PC-9 (cell line): Measurements from ENCODE around the gene MCC. TPM values are rescaled to one million over a fixed set of nuclear protein-coding genes. Genes with fewer than 3 reads are reported as not detected.

ENCODE experiments used
- BruUV-seq: library from RNA; stranded (reverse); fragments of 400-500 nt; replicated peaks from 2 replicates; lab custom pipeline; 2021; lab: Mats Ljungman, UMichigan
- CTCF ChIA-PET: fragments of 300-600 bp; sonication (Branson Sonifier 250); formaldehyde crosslinking; loops from one replicate; lab custom pipeline; 2022; ENCODE audit warnings: antibody characterized with exemption; lab: Charles Lee
- POLR2A ChIA-PET: fragments of 300-600 bp; sonication (Branson Sonifier 250); formaldehyde crosslinking; loops from one replicate; lab custom pipeline; 2022; ENCODE audit warnings: antibody characterized with exemption; ENCODE audit not compliant: unreplicated experiment; lab: Charles Lee
- DNase-seq, 2 experiments: peaks; one replicate each; pipeline versions ENCODE4 v3.0.0 to v3.0.0-alpha.2; 2015 to 2022; ENCODE audit warnings: mixed read lengths in 1 of 2
- H2AFZ ChIP-seq: fragments of 200-600 bp; sonication (generic); 2 replicates; pipeline ENCODE4 v1.8.1; 2017; ENCODE audit warnings: antibody characterized with exemption
- H3F3A ChIP-seq: fragments of 200-600 bp; sonication (generic); 2 replicates; pipeline ENCODE4 v1.8.1; 2017; ENCODE audit warnings: antibody characterized with exemption, mild to moderate bottlenecking, low read depth; ENCODE audit not compliant: insufficient read depth
- H3K27ac ChIP-seq: fragments of 200-600 bp; sonication (generic); 2 replicates; pipeline ENCODE4 v1.6.1; 2016; ENCODE audit warnings: mixed run types
- H3K27me3 ChIP-seq: fragments of 200-600 bp; sonication (generic); 2 replicates; pipeline ENCODE4 v1.6.1; 2016; ENCODE audit warnings: low read depth, mixed run types; ENCODE audit not compliant: insufficient read depth
- H3K36me3 ChIP-seq: fragments of 200-600 bp; sonication (generic); 2 replicates; pipeline ENCODE4 v1.6.1; 2016; ENCODE audit warnings: low read depth, mixed run types
- H3K4me1 ChIP-seq: fragments of 200-600 bp; sonication (generic); replicated peaks from 2 replicates; pipeline ENCODE4 v1.6.1; 2016; ENCODE audit warnings: mixed run types; ENCODE audit not compliant: insufficient read depth
- H3K4me2 ChIP-seq: fragments of 200-600 bp; sonication (generic); 2 replicates; pipeline ENCODE4 v1.6.1; 2017; ENCODE audit warnings: mixed run types
- H3K4me3 ChIP-seq: fragments of 200-600 bp; sonication (generic); 2 replicates; pipeline ENCODE4 v1.6.1; 2016; ENCODE audit warnings: mixed run types
- H3K79me2 ChIP-seq: fragments of 200-600 bp; sonication (generic); 2 replicates; pipeline ENCODE4 v1.6.1; 2017; ENCODE audit warnings: low read depth, mixed run types
- H3K9me2 ChIP-seq: fragments of 200-600 bp; sonication (generic); 2 replicates; pipeline ENCODE4 v1.8.1; 2017; ENCODE audit warnings: mild to moderate bottlenecking; ENCODE audit not compliant: insufficient read depth
- H3K9me3 ChIP-seq: fragments of 200-600 bp; sonication (generic); 2 replicates; pipeline ENCODE4 v1.8.1; 2016; ENCODE audit warnings: low read depth; ENCODE audit not compliant: insufficient read depth
- H4K20me1 ChIP-seq: fragments of 200-600 bp; sonication (generic); 2 replicates; pipeline ENCODE4 v1.8.1; 2017; ENCODE audit not compliant: insufficient read depth
- EZH2 ChIP-seq: fragments of 200-600 bp; sonication (generic); IDR thresholded peaks from 2 replicates; pipeline ENCODE4 v1.8.0; 2017; ENCODE audit warnings: antibody characterized with exemption, low read depth
- intact Hi-C: fragments of 100-400 bp; cut with micrococcal nuclease; formaldehyde crosslinking; loops from one replicate; pipeline ENCODE4 v1.10.0; 2022; ENCODE audit not compliant: unreplicated experiment
- total RNA-seq: library from RNA; stranded (reverse); gene quantifications from 2 replicates; pipeline ENCODE4 v1.2.3, GENCODE V29; 2021
- TF ChIP-seq, protein P1 (sequence below): fragments of 200-600 bp; sonication (generic); conservative IDR thresholded peaks from 2 replicates; pipeline ENCODE4 v1.6.1; 2017; ENCODE audit warnings: mixed run types, antibody characterized with exemption, mild to moderate bottlenecking, moderate library complexity

MCC gene
- total RNA-seq, 1 experiment from 2014 or later = 2.5 TPM

DNA sequence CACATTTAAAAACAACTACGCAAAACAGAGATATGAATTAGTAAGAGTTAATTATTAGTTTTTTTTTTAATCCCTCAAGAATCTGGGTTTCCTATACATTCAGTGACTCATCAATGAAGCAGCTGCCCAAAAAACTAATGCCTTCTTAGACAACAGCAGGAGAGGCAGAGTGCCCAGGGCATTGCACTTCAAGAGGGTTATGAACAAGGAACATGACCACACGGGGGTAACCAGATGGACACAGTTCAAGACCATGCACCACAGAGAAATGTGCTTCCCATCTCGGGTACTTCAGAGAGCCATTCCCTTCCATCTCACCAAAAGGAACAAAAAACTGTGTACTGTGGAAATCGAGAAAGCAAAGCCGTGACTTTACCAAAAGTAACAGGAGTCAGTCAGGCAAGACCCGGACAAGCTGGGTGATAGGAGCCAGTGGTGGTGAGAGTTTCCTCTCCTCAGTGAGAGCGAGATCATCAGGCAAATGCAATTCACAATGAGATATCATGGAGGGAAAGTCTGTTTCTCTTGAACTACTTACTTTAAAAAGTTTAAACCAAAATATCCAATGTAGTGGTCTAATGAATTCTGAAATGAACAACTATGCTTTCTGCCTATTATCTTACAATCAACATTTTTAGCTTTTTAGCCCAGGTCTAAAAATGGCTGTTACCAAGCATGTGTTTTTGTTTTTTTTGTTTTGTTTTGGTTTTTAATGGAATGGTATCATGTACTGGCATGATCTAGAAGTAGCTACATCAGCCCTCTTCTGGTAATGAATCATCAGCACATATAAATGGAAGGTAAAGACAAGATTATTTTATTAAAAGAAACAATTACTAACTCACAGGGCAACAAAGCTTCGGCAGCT, 245.5 kb downstream of the MCC start:
- no TSS peak for BruUV-seq
- Histone ChIP-seq H2AFZ (no peak overlapping the region), H3K27me3 (no peaks in the 10 kb centered on the region), H3K9me2 (no peaks in the 10 kb centered on the region), H3F3A (no peaks in the 10 kb centered on the region), H3K36me3 (no peaks in the 10 kb centered on the region), H3K4me1 (no peaks in the 10 kb centered on the region), H3K4me3 (no peak overlapping the region), H4K20me1 (no peaks in the 10 kb centered on the region), H3K9me3 (no peaks in the 10 kb centered on the region), H3K4me2 (no peak overlapping the region), H3K79me2 (no peaks in the 10 kb centered on the region), H3K27ac (no peak overlapping the region)
- CTCF ChIA-PET = no interaction called here
- intact Hi-C loops = no loop called here
- no peak for DNase-seq
- no peak for TF ChIP-seq EZH2
- TF ChIP-seq, protein P1, sequence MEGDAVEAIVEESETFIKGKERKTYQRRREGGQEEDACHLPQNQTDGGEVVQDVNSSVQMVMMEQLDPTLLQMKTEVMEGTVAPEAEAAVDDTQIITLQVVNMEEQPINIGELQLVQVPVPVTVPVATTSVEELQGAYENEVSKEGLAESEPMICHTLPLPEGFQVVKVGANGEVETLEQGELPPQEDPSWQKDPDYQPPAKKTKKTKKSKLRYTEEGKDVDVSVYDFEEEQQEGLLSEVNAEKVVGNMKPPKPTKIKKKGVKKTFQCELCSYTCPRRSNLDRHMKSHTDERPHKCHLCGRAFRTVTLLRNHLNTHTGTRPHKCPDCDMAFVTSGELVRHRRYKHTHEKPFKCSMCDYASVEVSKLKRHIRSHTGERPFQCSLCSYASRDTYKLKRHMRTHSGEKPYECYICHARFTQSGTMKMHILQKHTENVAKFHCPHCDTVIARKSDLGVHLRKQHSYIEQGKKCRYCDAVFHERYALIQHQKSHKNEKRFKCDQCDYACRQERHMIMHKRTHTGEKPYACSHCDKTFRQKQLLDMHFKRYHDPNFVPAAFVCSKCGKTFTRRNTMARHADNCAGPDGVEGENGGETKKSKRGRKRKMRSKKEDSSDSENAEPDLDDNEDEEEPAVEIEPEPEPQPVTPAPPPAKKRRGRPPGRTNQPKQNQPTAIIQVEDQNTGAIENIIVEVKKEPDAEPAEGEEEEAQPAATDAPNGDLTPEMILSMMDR = no peak
- POLR2A ChIA-PET = no interaction called here

DNA sequence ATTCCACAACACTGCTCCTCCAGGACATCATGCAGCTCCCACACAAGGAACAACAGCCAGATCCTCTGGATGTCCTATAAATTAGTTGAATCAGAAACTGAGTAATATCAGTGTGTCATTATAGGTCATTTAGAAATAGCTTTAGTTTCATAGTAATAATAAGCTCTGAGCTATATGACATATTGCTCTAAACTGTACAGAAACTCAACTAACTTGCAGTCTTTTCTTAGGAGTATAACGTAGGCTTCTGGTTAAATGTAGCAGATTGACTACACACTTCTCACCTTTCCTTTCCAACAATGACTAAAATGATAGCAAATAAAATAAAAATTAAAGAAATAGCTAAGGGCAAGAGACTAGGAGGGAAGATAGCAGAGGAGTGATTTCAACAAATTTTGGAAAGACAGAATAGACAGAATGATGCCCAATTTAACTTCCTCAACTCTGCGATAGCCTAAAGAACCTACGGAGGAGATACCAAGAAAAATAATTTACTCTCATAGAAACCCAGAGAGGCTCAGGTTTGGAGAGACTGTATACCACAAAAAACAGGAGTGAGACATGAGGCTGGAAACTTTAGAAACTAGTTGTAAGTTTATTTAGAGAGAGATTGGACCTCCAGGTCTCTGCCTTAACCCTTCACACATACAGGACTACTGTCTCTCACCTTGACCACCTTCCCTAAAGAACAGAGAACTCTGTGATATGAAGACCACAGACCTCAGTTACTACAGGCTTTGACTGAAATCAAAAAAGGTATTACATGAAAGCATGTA, 247.1 kb downstream of the MCC start:
- Histone ChIP-seq H3K27ac (no peak overlapping the region), H3K4me1 (no peaks in the 10 kb centered on the region), H4K20me1 (no peaks in the 10 kb centered on the region), H3K9me3 (no peaks in the 10 kb centered on the region), H3K9me2 (no peaks in the 10 kb centered on the region), H3F3A (no peaks in the 10 kb centered on the region), H3K79me2 (no peaks in the 10 kb centered on the region), H3K4me3 (no peak overlapping the region), H3K36me3 (no peaks in the 10 kb centered on the region), H3K4me2 (no peak overlapping the region), H2AFZ (no peak overlapping the region), H3K27me3 (no peaks in the 10 kb centered on the region)
- CTCF ChIA-PET = no interaction called here
- intact Hi-C loops = no loop called here
- POLR2A ChIA-PET = no interaction called here
- DNase-seq = no peak
- TF ChIP-seq EZH2 = no peak
- TF ChIP-seq, protein P1 = no peak
- BruUV-seq = no TSS peak

DNA sequence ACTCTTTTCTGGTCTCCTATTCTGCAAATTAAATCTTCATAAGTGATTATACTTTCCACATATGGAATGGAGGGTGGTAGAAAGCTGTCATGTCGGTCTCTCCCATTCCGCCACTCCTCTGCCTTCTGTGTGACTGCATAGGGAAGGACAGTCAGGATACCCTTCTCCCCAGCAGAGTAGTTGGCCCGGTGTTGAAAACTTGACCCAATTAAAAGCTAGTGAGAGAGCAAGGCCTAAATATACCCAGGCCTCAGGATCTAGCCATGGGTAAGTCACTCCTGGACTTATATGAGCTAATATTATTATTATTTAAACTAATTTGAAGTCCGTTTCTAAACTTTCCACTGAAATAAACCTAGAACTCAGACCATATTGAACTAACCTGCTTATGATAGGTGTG, 248.2 kb downstream of the MCC start:
- Histone ChIP-seq H3K4me1 (no peaks in the 10 kb centered on the region), H3K27me3 (no peaks in the 10 kb centered on the region), H3K9me3 (no peaks in the 10 kb centered on the region), H2AFZ (no peak overlapping the region), H3K9me2 (no peaks in the 10 kb centered on the region), H3K36me3 (no peaks in the 10 kb centered on the region), H3K4me2 (no peak overlapping the region), H4K20me1 (no peaks in the 10 kb centered on the region), H3F3A (no peaks in the 10 kb centered on the region), H3K4me3 (no peak overlapping the region), H3K27ac (no peak overlapping the region), H3K79me2 (no peaks in the 10 kb centered on the region)
- BruUV-seq = no TSS peak
- TF ChIP-seq EZH2 = no peak
- TF ChIP-seq, protein P1 = no peak
- ChIA-PET POLR2A (no interaction called here), CTCF (no interaction called here)
- intact Hi-C loops = no loop called here
- no peak for DNase-seq
